ENCODE measurements around the gene RAB1B.
"Not testable (repeated sequence)": the region's sequence is repeated elsewhere in the genome, so short reads cannot be mapped to it uniquely, and the experiment has no call there.

The RAB1B gene

DNA sequence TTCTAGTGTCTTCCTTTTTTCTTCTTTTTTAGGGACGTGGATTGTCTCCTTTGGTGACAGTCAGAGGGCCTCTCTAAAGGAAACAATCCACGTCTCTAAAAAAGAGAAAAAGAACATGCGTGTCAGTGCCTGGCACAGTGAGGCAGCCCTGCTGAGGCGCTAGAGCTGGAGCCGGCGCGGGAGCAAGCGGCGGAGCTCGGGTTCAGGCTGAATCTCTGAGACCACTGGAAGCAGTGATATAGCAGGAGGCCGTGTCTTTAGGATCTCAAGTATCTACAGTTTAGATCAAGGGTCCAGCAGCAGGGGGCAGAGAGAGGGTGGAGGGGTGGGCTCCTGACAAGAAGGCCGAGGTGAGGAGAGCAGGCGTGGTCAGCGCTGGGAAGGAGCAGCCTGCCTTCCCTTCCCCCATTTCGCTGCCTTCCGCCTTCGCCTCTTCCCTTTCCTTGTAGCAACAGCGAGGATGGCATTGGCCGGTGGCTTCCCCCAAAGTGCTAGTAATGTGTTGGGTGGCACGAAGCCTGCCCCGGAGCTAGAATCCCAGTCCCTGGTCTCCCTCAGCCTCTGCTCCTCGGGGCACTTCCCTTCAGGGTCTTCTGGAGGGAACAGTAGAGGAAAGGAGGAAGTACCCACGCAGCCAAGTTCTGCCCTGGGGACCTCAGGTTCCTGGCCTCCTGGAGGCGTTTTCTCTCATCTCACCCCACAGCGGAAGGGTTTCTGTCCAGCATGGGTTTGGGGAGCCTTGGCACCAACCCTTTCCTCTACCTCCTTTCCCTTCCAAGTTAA is 28.2 kb upstream of the RAB1B start:
- DNase-seq (ENCODE audit: low spot score) = no peak

DNA sequence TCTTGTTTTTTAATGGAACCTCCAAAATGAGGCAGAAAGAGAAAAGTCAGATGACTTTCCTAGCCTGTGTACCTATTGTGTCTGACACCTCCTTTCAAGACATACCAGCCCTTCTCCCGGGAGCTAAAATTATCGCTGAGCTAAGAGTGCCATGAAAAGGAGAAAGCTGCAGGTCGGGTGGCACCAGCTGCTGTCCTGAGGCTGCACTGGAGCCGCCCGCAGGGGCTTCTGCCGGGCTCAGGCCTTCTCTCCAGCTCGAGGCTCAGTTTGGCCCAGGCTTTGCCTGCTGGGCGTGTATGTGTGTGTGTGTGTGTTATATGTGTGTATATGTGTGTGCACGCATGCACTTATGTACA is 27.7 kb upstream of the RAB1B start:
- DNase-seq (ENCODE audit: low spot score) = no peak

GRCh38 chr11:66242095-66242765 is 26.2 kb upstream of the RAB1B start:
- no peak for DNase-seq (ENCODE audit: low spot score)

DNA sequence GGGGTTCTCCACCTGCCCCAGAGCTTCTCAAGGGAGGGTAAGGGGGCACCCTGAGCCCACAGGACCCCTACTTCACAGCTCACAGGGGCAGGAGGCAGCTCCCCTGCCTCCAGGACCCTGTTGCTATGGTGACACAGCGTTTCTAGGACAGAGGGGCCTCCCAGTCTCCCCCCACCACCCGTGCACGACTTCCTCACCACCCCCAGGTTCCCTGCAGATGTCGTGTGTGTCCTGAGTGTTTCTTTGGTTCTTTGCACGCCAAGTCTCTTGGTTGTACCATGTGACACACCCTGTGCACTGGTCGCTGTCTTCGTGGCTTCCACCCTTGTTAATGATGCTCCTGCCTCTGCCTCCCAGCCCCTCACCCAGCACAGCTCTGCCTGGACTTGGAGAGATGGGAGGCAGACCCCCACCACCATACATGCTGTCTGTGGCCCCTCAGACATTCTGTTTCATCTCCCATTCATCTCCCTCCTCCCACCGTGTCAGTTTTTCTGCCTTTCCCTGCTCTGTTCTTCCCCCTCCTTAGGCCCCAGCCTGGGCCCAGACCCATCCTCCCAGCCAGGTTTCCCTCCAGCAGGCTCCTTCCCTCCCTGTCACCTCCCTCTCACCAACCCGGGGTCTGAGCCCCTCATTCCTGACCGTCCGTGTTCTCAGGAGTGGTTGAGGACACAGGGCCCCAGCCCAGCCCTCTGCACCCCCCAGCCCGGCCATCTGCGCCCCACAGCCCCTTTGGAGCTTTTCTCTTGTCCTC is 24.5 kb upstream of the RAB1B start:
- DNase-seq (ENCODE audit: low spot score) = no peak

GRCh38 chr11:66247295-66247694 is 21.1 kb upstream of the RAB1B start:
- DNase-seq (ENCODE audit: low spot score) = no peak

DNA sequence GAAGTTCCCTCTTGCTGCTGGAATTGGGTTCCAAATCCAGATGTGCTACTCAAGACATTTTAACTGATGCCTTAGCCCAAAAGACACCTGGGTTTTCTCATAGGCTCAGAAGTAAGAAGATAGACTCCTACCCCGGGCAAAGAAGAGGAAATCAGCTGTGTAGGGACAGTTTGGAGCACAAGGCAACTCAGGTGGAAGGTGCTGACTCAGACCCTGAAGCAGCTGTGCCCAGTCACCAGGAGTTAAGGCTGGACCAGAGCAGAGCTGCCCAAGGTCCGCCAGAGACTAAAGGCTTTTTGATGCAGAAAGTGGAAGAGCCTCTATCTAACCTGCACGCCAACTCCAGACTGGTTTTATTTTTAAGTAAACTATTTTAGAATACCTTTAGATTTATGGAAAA is 20.6 kb upstream of the RAB1B start:
- no peak for DNase-seq (ENCODE audit: low spot score)

GRCh38 chr11:66248903-66249302 is 19.5 kb upstream of the RAB1B start:
- DNase-seq (ENCODE audit: low spot score) = no peak

GRCh38 chr11:66251809-66252208 is 16.6 kb upstream of the RAB1B start:
- no peak for DNase-seq (ENCODE audit: low spot score)

DNA sequence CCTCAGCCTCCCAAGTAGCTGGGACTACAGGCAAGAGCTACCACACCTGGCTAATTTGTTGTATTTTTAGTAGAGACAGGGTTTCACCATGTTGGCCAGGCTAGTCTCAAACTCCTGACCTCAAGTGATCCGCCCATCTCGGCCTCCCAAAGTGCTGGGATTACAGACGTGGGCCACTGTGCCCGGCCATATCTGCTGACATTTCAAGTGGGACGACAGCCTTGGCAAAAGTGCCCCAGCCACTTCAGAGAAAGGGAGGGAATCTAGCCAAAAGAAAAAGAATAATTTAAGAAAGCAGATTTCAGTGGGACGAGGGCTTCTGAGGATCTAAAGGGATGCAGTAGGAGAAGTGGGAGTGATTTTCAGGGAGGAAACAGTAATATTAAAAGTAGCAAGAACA is 15.4 kb upstream of the RAB1B start:
- DNase-seq (ENCODE audit: low spot score) = not testable (repeated sequence)

DNA sequence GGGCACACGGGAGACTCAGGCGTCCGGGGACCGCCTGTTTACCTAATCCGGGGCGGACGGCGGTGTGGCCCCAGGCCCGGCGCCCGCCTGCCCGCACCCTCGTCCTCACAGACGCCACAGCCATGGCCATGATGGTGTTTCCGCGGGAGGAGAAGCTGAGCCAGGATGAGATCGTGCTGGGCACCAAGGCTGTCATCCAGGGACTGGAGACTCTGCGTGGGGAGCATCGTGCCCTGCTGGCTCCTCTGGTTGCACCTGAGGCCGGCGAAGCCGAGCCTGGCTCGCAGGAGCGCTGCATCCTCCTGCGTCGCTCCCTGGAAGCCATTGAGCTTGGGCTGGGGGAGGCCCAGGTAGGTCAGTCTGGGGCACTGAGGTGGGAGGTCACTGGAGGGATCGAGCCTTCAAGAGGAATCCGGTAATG is 10.0 kb upstream of the RAB1B start:
- no peak for DNase-seq (ENCODE audit: low spot score)

GRCh38 chr11:66259225-66259624 is 9.2 kb upstream of the RAB1B start:
- DNase-seq (ENCODE audit: low spot score) = no peak

DNA sequence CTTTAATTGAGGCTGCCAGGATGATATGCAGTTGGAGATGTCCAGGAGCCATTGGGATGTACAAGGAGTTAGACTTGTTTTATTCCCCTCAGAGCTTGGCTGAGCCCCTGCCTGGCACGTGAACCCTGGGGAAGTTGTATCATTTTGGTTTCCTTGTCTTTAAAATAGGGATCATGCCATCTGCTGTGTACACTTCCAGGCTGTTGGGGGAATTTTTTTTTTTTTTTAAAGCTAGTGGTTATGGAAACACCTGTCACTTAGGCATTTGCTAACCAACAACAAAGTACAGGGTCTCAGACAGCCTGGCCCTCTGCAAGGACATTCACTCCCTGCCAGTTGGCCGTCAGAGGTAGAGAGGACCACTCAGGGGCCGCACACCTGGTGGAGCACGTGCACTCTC is 8.5 kb upstream of the RAB1B start:
- no peak for DNase-seq (ENCODE audit: low spot score)

DNA sequence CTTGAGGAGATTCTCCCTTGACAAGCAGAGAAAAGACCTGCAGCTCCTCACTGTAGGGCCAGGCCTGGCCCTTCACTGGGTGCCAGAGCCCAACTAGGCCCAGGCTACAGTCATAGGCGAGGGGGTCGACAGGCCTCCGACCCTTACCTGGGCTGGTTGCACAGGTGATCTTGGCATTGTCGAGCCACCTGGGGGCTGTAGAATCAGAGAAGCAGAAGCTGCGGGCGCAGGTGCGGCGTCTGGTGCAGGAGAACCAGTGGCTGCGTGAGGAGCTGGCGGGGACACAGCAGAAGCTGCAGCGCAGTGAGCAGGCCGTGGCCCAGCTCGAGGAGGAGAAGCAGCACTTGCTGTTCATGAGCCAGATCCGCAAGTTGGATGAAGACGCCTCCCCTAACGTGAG is 6.9 kb upstream of the RAB1B start:
- DNase-seq (ENCODE audit: low spot score) = no peak

DNA sequence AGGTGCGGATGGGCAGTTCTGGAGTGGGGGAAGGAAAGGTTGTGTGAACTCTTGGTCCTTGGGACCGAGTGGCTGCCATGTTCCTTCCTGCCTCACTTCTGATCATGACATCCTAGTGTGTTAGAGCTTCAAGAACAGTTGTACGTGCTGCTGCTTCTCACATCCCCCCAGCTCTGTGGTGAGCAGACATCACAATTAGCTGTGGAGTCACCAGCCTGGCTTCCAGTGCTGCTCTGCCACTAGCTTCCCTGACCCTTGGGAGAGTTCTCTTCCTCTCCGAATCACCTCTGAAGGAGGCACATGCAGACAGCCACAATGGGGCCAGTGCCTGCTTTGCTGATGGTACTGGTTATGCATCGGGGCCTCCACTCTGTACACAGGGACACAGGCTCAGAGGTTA is 6.2 kb upstream of the RAB1B start:
- no peak for DNase-seq (ENCODE audit: low spot score)

DNA sequence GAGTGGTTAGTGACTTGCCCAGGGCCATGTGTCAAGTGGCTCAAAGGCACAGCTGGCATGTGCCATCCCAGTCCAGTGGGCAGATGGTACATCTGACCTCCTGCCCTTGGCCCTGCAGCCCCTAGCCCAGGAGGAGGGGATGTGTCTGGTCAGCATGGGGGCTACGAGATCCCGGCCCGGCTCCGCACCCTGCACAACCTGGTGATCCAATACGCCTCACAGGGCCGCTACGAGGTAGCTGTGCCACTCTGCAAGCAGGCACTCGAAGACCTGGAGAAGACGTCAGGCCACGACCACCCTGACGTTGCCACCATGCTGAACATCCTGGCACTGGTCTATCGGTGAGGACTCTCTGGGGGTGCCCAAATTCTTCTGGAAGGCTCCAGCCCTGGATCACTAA is 5.7 kb upstream of the RAB1B start:
- no peak for DNase-seq (ENCODE audit: low spot score)

DNA sequence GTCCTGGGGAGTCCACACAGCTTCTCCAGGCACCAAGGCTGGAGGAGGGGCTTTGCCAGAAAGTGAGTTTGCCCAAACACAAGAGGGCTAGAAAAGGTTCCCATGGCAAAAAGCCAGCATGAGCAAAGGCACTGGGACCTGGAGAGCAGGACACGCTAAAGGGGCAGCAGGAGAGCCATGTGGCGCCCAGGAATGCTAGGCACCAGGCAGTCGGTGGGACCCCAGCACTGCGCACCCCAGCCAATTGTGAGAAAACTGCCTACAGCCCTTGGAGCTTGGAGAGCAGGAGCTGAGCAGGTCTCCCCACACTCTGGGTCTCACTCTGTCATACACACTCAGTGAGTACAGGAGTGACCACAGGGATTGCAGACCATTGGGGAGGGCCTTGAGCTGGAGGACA is 5.2 kb upstream of the RAB1B start:
- no peak for DNase-seq (ENCODE audit: low spot score)

DNA sequence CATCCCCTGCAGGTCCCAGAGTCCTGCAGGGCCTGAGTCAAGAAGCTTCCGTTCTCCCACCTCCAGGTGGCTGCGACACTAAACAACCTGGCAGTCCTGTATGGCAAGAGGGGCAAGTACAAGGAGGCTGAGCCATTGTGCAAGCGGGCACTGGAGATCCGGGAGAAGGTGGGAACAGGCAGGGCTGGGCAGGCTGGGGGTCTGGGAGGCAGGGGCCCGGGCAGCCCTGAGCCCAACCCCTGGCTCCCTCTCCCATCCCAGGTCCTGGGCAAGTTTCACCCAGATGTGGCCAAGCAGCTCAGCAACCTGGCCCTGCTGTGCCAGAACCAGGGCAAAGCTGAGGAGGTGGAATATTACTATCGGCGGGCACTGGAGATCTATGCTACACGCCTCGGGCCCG is 4.7 kb upstream of the RAB1B start:
- DNase-seq (ENCODE audit: low spot score) = no peak

- DNase-seq (ENCODE audit: low spot score) = no peak
These were observed 4.1 kb upstream of the RAB1B start for GRCh38 chr11:66264383-66264782.

DNA sequence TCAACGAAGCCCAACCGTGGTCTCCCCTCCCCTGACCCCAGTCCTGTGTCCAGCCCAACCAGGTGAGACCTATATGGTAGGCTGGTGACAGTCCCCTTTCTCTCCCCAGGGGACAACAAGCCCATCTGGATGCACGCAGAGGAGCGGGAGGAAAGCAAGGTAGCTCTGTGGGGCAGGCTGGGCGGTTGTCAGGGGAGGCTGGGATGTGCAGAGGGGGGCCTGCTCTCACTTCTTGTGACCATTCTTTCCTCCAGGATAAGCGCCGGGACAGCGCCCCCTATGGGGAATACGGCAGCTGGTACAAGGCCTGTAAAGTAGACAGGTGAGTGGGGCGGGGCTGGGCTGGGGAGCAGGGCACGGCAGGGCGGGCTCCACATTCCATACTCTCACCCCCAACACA is 3.5 kb upstream of the RAB1B start:
- DNase-seq (ENCODE audit: low spot score) = peak; percentile 32

- DNase-seq (ENCODE audit: low spot score) = no peak
These were observed 2.7 kb upstream of the RAB1B start for GRCh38 chr11:66265531-66266377.

GRCh38 chr11:66266378-66267038 is 1.9 kb upstream of the RAB1B start:
- no peak for DNase-seq (ENCODE audit: low spot score)

GRCh38 chr11:66267039-66267378 is 1.4 kb upstream of the RAB1B start:
- DNase-seq (ENCODE audit: low spot score) = no peak

Measured in CD4-positive, alpha-beta T cell treated with Interleukin-2 at 100 ng/mL for 4 hours (primary cell).